ENCODE measurements around the gene NCOA5. TPM values are rescaled to one million over a fixed set of nuclear protein-coding genes. Genes with fewer than 3 reads are reported as not detected.

The NCOA5 gene
- polyA plus RNA-seq, 1 donor from 2014 or later = 30.1 TPM

DNA sequence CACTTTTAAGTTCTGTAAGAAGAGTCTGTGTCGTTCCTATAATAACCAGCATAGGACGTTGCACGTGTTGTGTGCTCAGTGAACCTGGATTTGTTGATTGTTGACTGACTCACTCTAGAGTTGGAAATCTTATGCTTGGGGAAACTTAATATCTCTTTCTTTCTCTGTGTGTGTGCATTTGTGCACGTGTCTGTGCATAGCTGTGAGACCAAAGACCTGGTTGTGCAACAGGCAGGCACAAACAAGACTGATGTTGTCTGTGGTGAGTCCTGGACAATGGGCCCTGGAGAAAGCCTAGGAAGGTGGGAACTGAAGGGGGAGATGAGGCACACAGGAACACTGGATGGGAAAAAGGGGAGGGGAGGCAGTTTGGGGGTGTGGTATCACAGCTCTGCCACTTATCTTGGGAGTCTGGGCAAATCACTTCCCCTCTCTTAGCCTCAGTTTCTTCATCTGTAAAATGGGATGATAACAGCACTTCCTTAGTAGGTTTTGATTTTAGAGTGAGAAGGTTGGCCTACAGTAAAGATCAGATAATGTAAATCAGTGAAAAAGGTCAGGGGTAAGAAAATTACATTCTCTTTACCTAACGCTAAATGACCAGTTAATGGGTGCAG, 36.8 kb upstream of the NCOA5 start:
- peaks cover 14 to 38% (median 35%) of the 10 kb centered on the region in 3 donors for H3K4me1 Mint-ChIP-seq
- H3K9me3 Mint-ChIP-seq = no peaks in the 10 kb centered on the region
- H3K36me3 Mint-ChIP-seq = peaks cover 4% of the 10 kb centered on the region
- H3K27ac Mint-ChIP-seq = peak overlapping the region in 1 of 3 donors; percentile 78
- no peak overlapping the region for H3K4me3 Mint-ChIP-seq
- no peaks in the 10 kb centered on the region for H3K27me3 Mint-ChIP-seq

GRCh38 chr20:46123482-46124245, 33.9 kb upstream of the NCOA5 start:
- Mint-ChIP-seq H3K27ac (peak overlapping the region in 2 of 3 donors; percentile 61 to 89), H3K4me1 (peaks cover 34 to 42% (median 35%) of the 10 kb centered on the region in 3 donors), H3K27me3 (no peaks in the 10 kb centered on the region), H3K9me3 (no peaks in the 10 kb centered on the region), H3K36me3 (peaks cover 4% of the 10 kb centered on the region), H3K4me3 (peak overlapping the region in 2 of 4 donors; percentile 58 to 85)

DNA sequence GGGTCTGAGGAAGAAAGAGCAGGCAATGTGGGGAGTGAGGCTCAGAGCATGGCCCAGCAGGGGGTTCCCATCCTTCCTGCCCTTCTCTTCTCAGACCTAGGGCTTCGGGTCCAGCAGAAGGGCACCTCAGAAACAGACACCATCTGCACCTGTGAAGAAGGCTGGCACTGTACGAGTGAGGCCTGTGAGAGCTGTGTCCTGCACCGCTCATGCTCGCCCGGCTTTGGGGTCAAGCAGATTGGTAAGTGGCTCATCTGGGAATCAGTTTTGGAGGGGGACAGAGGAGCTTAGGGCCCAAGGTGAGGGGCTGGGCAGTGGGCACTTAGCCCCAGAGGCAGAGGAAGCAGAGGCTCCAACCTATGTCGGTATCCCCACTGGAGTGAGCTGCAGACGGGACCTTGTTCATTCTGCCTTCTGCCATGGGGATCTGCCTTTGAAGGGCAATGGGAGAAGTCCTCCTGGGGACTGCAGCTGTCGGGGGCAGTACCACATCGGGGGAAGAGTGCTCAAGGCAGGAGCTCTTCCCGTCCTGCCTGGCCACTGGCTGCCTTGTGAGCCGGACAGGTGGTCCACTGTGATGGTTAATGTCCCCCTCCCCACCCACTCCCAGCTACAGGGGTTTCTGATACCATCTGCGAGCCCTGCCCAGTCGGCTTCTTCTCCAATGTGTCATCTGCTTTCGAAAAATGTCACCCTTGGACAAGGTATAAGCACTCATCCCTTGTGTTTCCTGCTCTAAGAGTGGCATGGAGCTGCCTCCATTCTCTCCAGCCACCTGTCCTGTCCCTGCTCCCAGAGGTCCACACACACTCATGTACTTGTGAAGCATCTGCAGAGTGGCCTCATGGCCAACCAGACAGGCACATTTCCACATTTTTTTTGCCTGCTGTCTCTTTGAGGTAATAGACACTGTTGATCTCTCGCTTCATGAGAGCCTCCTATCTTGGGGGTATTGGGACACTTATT, 33.0 kb upstream of the NCOA5 start:
- peak overlapping the region in 3 of 4 donors; percentile 55 to 85 (median 58) for H3K4me3 Mint-ChIP-seq
- H3K27ac Mint-ChIP-seq = peak overlapping the region; percentile 89 to 100 (median 99)
- peaks cover 6% of the 10 kb centered on the region for H3K36me3 Mint-ChIP-seq
- H3K27me3 Mint-ChIP-seq = no peaks in the 10 kb centered on the region
- peaks cover 33 to 45% (median 35%) of the 10 kb centered on the region in 3 donors for H3K4me1 Mint-ChIP-seq
- H3K9me3 Mint-ChIP-seq = no peaks in the 10 kb centered on the region

- H3K4me1 Mint-ChIP-seq = peaks cover 35 to 47% (median 35%) of the 10 kb centered on the region in 3 donors
- H3K36me3 Mint-ChIP-seq = peaks cover 5% of the 10 kb centered on the region
- H3K27me3 Mint-ChIP-seq = no peaks in the 10 kb centered on the region
- H3K4me3 Mint-ChIP-seq = peak overlapping the region in 3 of 4 donors; percentile 99 to 100 (median 99)
- H3K9me3 Mint-ChIP-seq = no peaks in the 10 kb centered on the region
- peak overlapping the region in 2 of 3 donors; percentile 99 to 100 for H3K27ac Mint-ChIP-seq
These were observed 32.3 kb upstream of the NCOA5 start for GRCh38 chr20:46122071-46122470.

GRCh38 chr20:46121184-46121930, 31.6 kb upstream of the NCOA5 start:
- Mint-ChIP-seq H3K36me3 (peaks cover 2% of the 10 kb centered on the region), H3K4me3 (peak overlapping the region; percentile 98 to 100 (median 99)), H3K9me3 (no peaks in the 10 kb centered on the region), H3K4me1 (peaks cover 30 to 45% (median 37%) of the 10 kb centered on the region in 3 donors), H3K27me3 (no peaks in the 10 kb centered on the region), H3K27ac (peak overlapping the region; percentile 97 to 100 (median 99))

DNA sequence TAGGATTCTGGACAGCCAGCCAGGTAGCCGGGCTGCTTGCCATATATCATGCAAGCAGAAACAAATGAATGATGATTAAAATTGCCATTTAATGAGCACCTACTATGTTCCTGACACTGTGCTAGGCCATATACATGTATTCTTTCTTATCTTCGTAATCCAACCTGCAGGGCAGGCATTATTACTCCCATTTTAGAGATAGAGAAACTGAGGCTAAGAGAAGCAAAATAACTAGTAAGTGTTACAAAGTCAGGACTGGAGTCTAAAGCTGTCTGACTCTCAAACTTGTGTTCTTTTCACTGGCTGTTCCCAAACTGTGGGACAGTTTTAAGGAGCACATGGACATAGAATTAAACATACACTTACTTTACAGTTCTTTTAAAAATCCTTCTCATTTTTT, 30.4 kb upstream of the NCOA5 start:
- Mint-ChIP-seq H3K27ac (peak overlapping the region; percentile 97 to 100 (median 99)), H3K36me3 (peaks cover 2% of the 10 kb centered on the region), H3K27me3 (no peaks in the 10 kb centered on the region), H3K4me3 (peak overlapping the region; percentile 98 to 100 (median 99)), H3K4me1 (peaks cover 26 to 44% (median 40%) of the 10 kb centered on the region in 3 donors), H3K9me3 (no peaks in the 10 kb centered on the region)

GRCh38 chr20:46119547-46119946, 29.8 kb upstream of the NCOA5 start:
- Mint-ChIP-seq H3K9me3 (no peaks in the 10 kb centered on the region), H3K27me3 (no peaks in the 10 kb centered on the region), H3K4me1 (peaks cover 26 to 44% (median 40%) of the 10 kb centered on the region in 3 donors), H3K4me3 (peak overlapping the region; percentile 98 to 100 (median 99)), H3K36me3 (peaks cover 2% of the 10 kb centered on the region), H3K27ac (peak overlapping the region; percentile 97 to 100 (median 99))

DNA sequence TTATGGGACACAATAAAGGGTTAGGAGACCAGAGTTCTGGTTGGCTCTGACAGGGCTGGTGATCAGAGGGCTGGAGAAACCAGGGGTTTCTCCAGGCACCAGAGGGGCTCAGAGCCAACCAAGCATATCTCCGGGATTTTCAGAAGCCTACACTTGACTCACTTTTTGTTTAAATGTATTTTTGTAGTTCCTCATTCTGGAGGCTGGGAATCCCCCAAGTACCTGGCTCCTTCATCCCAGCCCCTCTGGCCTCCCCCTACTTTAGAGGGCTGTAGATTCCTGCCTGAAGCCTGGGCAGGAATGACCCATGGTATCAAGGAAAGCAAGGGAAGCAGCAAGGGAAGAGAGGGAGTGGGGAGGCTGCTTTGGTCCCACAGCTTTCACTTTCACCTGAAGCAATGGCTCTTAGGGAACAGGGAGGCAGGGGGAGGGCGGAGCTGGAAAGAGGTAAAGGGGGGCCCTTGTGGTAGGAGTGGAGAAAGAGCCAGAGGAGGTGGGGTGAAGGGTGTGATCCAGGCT, 29.3 kb upstream of the NCOA5 start:
- Mint-ChIP-seq H3K27me3 (no peaks in the 10 kb centered on the region), H3K27ac (peak overlapping the region; percentile 97 to 100 (median 99)), H3K4me3 (peak overlapping the region; percentile 98 to 100 (median 99)), H3K36me3 (peaks cover 2% of the 10 kb centered on the region), H3K9me3 (no peaks in the 10 kb centered on the region), H3K4me1 (peaks cover 28 to 41% (median 37%) of the 10 kb centered on the region in 3 donors)

GRCh38 chr20:46118481-46119020, 28.8 kb upstream of the NCOA5 start:
- Mint-ChIP-seq H3K27ac (peak overlapping the region; percentile 97 to 100 (median 99)), H3K9me3 (no peaks in the 10 kb centered on the region), H3K4me3 (peak overlapping the region; percentile 98 to 100 (median 99)), H3K36me3 (peaks cover 2% of the 10 kb centered on the region), H3K27me3 (no peaks in the 10 kb centered on the region), H3K4me1 (peaks cover 32 to 41% (median 34%) of the 10 kb centered on the region in 3 donors)

DNA sequence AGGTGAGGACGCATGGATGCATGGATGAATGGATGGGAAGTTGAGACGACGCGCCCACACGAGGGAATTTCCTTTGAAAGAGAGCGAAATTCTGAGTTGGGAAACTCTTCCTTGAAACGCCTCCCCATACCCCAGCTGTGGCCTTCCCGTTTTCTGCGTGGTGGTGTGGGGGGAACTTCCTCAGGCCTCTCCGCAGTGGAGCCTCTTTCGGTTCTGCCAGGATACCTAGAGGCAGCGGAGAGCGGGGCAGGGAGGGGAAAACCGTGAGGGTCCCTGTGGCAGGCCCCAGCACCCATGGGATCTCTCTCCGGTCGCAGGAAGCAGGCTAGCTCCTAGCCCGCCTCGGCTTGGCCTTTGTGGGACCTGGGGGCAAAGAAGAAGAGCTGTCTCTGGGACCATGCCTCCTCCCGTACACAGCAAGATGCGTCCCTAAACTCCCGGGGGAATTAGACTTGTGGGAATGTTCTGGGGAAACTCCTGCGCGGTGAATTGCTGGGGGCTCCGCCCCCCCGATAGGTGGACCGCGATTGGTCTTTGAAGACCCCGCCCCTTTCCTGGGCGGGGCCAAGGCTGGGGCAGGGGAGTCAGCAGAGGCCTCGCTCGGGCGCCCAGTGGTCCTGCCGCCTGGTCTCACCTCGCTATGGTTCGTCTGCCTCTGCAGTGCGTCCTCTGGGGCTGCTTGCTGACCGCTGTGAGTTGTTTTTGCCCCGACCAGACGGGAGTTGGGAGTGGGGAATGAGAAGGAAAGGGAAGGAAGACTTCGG, 28.1 kb upstream of the NCOA5 start, which contains the start of gene CD40:
TSS of gene CD40 (plus strand) at position 611 of the 764 bp plus-strand sequence. CDS start at position 641, 30 bp downstream.
- no peaks in the 10 kb centered on the region for H3K27me3 Mint-ChIP-seq
- H3K27ac Mint-ChIP-seq = peak within 1 kb of the TSS; percentile 97 to 100 (median 99)
- H3K9me3 Mint-ChIP-seq = no peaks in the 10 kb centered on the region
- H3K4me1 Mint-ChIP-seq = peaks cover 30 to 38% (median 32%) of the 10 kb centered on the region in 3 donors
- H3K4me3 Mint-ChIP-seq = peak within 1 kb of the TSS; percentile 98 to 100 (median 99)
- peaks cover 2% of the 10 kb centered on the region for H3K36me3 Mint-ChIP-seq

GRCh38 chr20:46114449-46114848, 24.7 kb upstream of the NCOA5 start:
- Mint-ChIP-seq H3K27ac (peak overlapping the region in 1 of 3 donors; percentile 71), H3K4me1 (peaks cover 20 to 35% (median 31%) of the 10 kb centered on the region in 3 donors), H3K27me3 (no peaks in the 10 kb centered on the region), H3K4me3 (peak overlapping the region in 2 of 4 donors; percentile 29 to 75), H3K9me3 (no peaks in the 10 kb centered on the region), H3K36me3 (peaks cover 2% of the 10 kb centered on the region)

- Mint-ChIP-seq H3K9me3 (no peaks in the 10 kb centered on the region), H3K4me1 (peaks cover 21 to 46% (median 37%) of the 10 kb centered on the region in 3 donors), H3K27ac (peak overlapping the region in 1 of 3 donors; percentile 71), H3K36me3 (peaks cover under 1% of the 10 kb centered on the region), H3K4me3 (peak overlapping the region in 1 of 4 donors; percentile 75), H3K27me3 (no peaks in the 10 kb centered on the region)
These were observed 23.3 kb upstream of the NCOA5 start for GRCh38 chr20:46113113-46113470.
